SK-N-SH (cell line): ENCODE measurements around the gene MAPK4. TPM values are rescaled to one million over a fixed set of nuclear protein-coding genes. Genes with fewer than 3 reads are reported as not detected.

Experiments
- CTCF ChIA-PET: fragments of 300-600, 350-600 bp; formaldehyde crosslinking; extraction: SDS; loops from one replicate; lab custom pipeline; 2021; lab: Yijun Ruan, JAX
- POLR2A ChIA-PET: fragments of 350-600 bp; sonication (Branson Sonifier 250); formaldehyde crosslinking; extraction: SDS; loops from one replicate; lab custom pipeline; 2020; ENCODE audit warnings: antibody characterized with exemption, inconsistent platforms; lab: Yijun Ruan, JAX
- DNase-seq: peaks from one replicate; pipeline ENCODE4 v3.0.0; 2012
- H2AFZ ChIP-seq: fragments of 200-600 bp; sonication (generic); 2 replicates; pipeline ENCODE4 v1.8.1; 2016; ENCODE audit warnings: antibody characterized with exemption, mild to moderate bottlenecking, low read depth
- H3F3A ChIP-seq: fragments of 200-600 bp; sonication (generic); replicated peaks from 2 replicates; pipeline ENCODE3; 2016; ENCODE audit warnings: antibody characterized with exemption, mild to moderate bottlenecking; ENCODE audit not compliant: insufficient read depth
- H3K27ac ChIP-seq, 2 experiments: fragments of 200-500 bp in 1 of 2; fragments of 200-600 bp in 1 of 2; sonication (Bioruptor generic) in 1 of 2; sonication (generic), shearing (Covaris generic) in 1 of 2; 2 replicates each; pipeline versions ENCODE4 v1.5.1 to v1.6.1; 2014 to 2016; ENCODE audit warnings: low read depth in 2 of 2, inconsistent platforms in 1 of 2, low read length in 1 of 2, mild to moderate bottlenecking in 1 of 2, mixed read lengths in 1 of 2
- H3K27me3 ChIP-seq: fragments of 200-600 bp; sonication (generic), shearing (Covaris generic); 2 replicates; pipeline ENCODE4 v1.6.1; 2016; ENCODE audit warnings: mixed run types; ENCODE audit not compliant: insufficient read depth
- H3K36me3 ChIP-seq, 2 experiments: fragments of 200-500 bp in 1 of 2; fragments of 200-600 bp in 1 of 2; sonication (Bioruptor generic) in 1 of 2; sonication (generic) in 1 of 2; replicated peaks in 1 of 2; 2 replicates each; pipeline versions ENCODE3 to v1.5.1; 2014 to 2016; ENCODE audit warnings: low read length in 1 of 2, mild to moderate bottlenecking in 1 of 2; ENCODE audit not compliant: insufficient read depth in 2 of 2, control insufficient read depth in 1 of 2
- H3K4me1 ChIP-seq, 2 experiments: fragments of 200-500 bp in 1 of 2; fragments of 200-600 bp in 1 of 2; sonication (Bioruptor generic) in 1 of 2; sonication (generic), shearing (Covaris generic) in 1 of 2; 2 replicates each; pipeline versions ENCODE4 v1.5.1 to v1.6.1; 2014 to 2016; ENCODE audit warnings: low read depth in 1 of 2, low read length in 1 of 2, mixed run types in 1 of 2; ENCODE audit not compliant: insufficient read depth in 2 of 2, control insufficient read depth in 1 of 2
- H3K4me2 ChIP-seq: fragments of 200-600 bp; sonication (generic), shearing (Covaris generic); 2 replicates; pipeline ENCODE4 v1.6.1; 2017; ENCODE audit warnings: mixed run types
- H3K4me3 ChIP-seq, 2 experiments: fragments of 200-500 bp in 1 of 2; fragments of 200-600 bp in 1 of 2; sonication (Bioruptor generic) in 1 of 2; sonication (generic), shearing (Covaris generic) in 1 of 2; 2 replicates each; pipeline versions ENCODE4 v1.5.1 to v1.8.1; 2014 to 2016; ENCODE audit warnings: low read depth in 2 of 2, inconsistent platforms in 1 of 2, low read length in 1 of 2, mild to moderate bottlenecking in 1 of 2, mixed read lengths in 1 of 2, moderate library complexity in 1 of 2
- H3K79me2 ChIP-seq: fragments of 200-600 bp; sonication (generic); 2 replicates; pipeline ENCODE4 v1.8.1; 2017; ENCODE audit warnings: mild to moderate bottlenecking; ENCODE audit not compliant: insufficient read depth
- H3K9ac ChIP-seq: fragments of 200-600 bp; sonication (generic); 2 replicates; pipeline ENCODE4 v1.6.1; 2017; ENCODE audit warnings: mixed run types
- H3K9me2 ChIP-seq: fragments of 200-600 bp; sonication (generic); 2 replicates; pipeline ENCODE4 v1.6.1; 2017; ENCODE audit warnings: mixed run types
- H3K9me3 ChIP-seq: fragments of 200-600 bp; sonication (generic); 2 replicates; pipeline ENCODE4 v1.6.1; 2017; ENCODE audit warnings: mixed run types, mild to moderate bottlenecking, moderate library complexity
- H4K20me1 ChIP-seq: fragments of 200-600 bp; sonication (generic); 2 replicates; pipeline ENCODE4 v1.6.1; 2017; ENCODE audit warnings: mild to moderate bottlenecking, mixed run types; ENCODE audit not compliant: insufficient read depth
- ELF1 ChIP-seq: IDR thresholded peaks from 2 replicates; pipeline ENCODE4 v1.4.0; 2012
- EP300 ChIP-seq, 2 experiments: IDR thresholded peaks; 2 replicates each; pipeline versions ENCODE4 v1.4.0 to v1.6.1; 2012; ENCODE audit warnings: borderline replicate concordance in 1 of 2, low read depth in 1 of 2, low read length in 1 of 2
- EZH2phosphoT487 ChIP-seq: fragments of 200-600 bp; sonication (generic); IDR thresholded peaks from 2 replicates; pipeline ENCODE4 v1.6.1; 2017; ENCODE audit warnings: low read depth, mixed run types, mild to moderate bottlenecking, antibody characterized with exemption, moderate library complexity, borderline replicate concordance
- GABPA ChIP-seq: IDR thresholded peaks from 2 replicates; pipeline ENCODE4 v1.4.0; 2012; ENCODE audit warnings: low read depth, mild to moderate bottlenecking
- GATA2 ChIP-seq: sonication (generic); formaldehyde crosslinking; IDR thresholded peaks from 2 replicates; pipeline ENCODE4 v1.5.0; 2020; ENCODE audit warnings: mild to moderate bottlenecking, missing genetic modification reagents
- JUND ChIP-seq: IDR thresholded peaks from 2 replicates; pipeline ENCODE4 v1.4.0; 2012
- MEF2A ChIP-seq: IDR thresholded peaks from 2 replicates; pipeline ENCODE4 v1.4.0; 2012; ENCODE audit warnings: low read depth, borderline replicate concordance
- MXI1 ChIP-seq: IDR thresholded peaks from 2 replicates; pipeline ENCODE4 v1.6.1; 2012; ENCODE audit warnings: mild to moderate bottlenecking, low read depth, low read length, improper control_type of control experiment
- NFIC ChIP-seq: IDR thresholded peaks from 2 replicates; pipeline ENCODE4 v1.4.0; 2012; ENCODE audit warnings: borderline replicate concordance
- RAD21 ChIP-seq: IDR thresholded peaks from 2 replicates; pipeline ENCODE4 v1.6.1; 2012; ENCODE audit warnings: mild to moderate bottlenecking, low read length
- TCF12 ChIP-seq: IDR thresholded peaks from 2 replicates; pipeline ENCODE4 v1.4.0; 2012
- TEAD4 ChIP-seq: IDR thresholded peaks from 2 replicates; pipeline ENCODE4 v1.4.0; 2012; ENCODE audit warnings: mild to moderate bottlenecking, borderline replicate concordance; ENCODE audit not compliant: insufficient read depth
- YY1 ChIP-seq: IDR thresholded peaks from 2 replicates; pipeline ENCODE4 v1.4.0; 2012; ENCODE audit warnings: low read depth, mild to moderate bottlenecking
- WGBS: methylation state at CpG from one replicate; pipeline ENCODE4 v1.1.6; 2017; ENCODE audit warnings: low lambda C conversion rate; 5-methylcytosine and 5-hydroxymethylcytosine counted together
- polyA plus RNA-seq, 3 experiments: library from polyadenylated mRNA; depleted of rRNA; stranded (reverse); fragments of >200 nt; gene quantifications; 2 replicates each; pipeline ENCODE4 v1.2.3, GENCODE V29; 2012

MAPK4 gene
- polyA plus RNA-seq, 1 of the 3 experiments (the other 2 are of a cell fraction) = 0.02 TPM

- WGBS = 48% methylated on average over 6 of the region's 7 CpGs
- H3K79me2 ChIP-seq = no peaks in the 10 kb centered on the region
- no peaks in the 10 kb centered on the region for H3K9me2 ChIP-seq
- no peak overlapping the region for H3K4me3 ChIP-seq
- no peak overlapping the region for H3K27ac ChIP-seq
- DNase-seq = no peak
- no peaks in the 10 kb centered on the region for H3K27me3 ChIP-seq
- no peaks in the 10 kb centered on the region for H3F3A ChIP-seq
- H2AFZ ChIP-seq = no peak overlapping the region
- no peak overlapping the region for H3K4me2 ChIP-seq
- no peaks in the 10 kb centered on the region for H3K9me3 ChIP-seq
- POLR2A ChIA-PET = no interaction called here
- TF ChIP-seq MEF2A = no peak
- no peak for TF ChIP-seq GATA2 (CRISPR knock-in tag)
- H3K36me3 ChIP-seq = no peaks in the 10 kb centered on the region
- H4K20me1 ChIP-seq = no peaks in the 10 kb centered on the region
- CTCF ChIA-PET = no interaction called here
- no peak overlapping the region for H3K9ac ChIP-seq
- peaks cover 0 to 2% of the 10 kb centered on the region in 2 experiments; a peak in 1 of 4 replicates for H3K4me1 ChIP-seq
Measured at GRCh38 chr18:50622865-50623393, 63.0 kb downstream of the MAPK4 start.

GRCh38 chr18:50623694-50624352, 63.9 kb downstream of the MAPK4 start:
- Histone ChIP-seq H3K9ac (no peak overlapping the region), H2AFZ (no peak overlapping the region), H3K4me2 (no peak overlapping the region), H3K4me3 (no peak overlapping the region), H3K9me2 (no peaks in the 10 kb centered on the region), H3K9me3 (no peaks in the 10 kb centered on the region), H3K27me3 (no peaks in the 10 kb centered on the region), H4K20me1 (no peaks in the 10 kb centered on the region), H3F3A (no peaks in the 10 kb centered on the region), H3K79me2 (no peaks in the 10 kb centered on the region), H3K27ac (no peak overlapping the region), H3K36me3 (no peaks in the 10 kb centered on the region), H3K4me1 (peaks cover 0 to 2% of the 10 kb centered on the region in 2 experiments; a peak in 1 of 4 replicates)
- no peak for DNase-seq
- TF ChIP-seq MEF2A (no peak), MXI1 (no peak), EP300 (IDR thresholded peaks at IDR 0.05; ENCODE audit: borderline replicate concordance in 1 of 2, low read depth in 1 of 2, low read length in 1 of 2) (no peak)
- CTCF ChIA-PET = no interaction called here
- POLR2A ChIA-PET = no interaction called here
- WGBS = 19% methylated on average over 4 of the region's 4 CpGs

GRCh38 chr18:50624981-50625380, 65.1 kb downstream of the MAPK4 start:
- H2AFZ ChIP-seq = no peak overlapping the region
- CTCF ChIA-PET = interaction anchor here (0.7 kb wide), 1 partner anchor 49 kb away, joined by 3 read pairs; no protein-coding TSS in a partner anchor
- DNase-seq = no peak
- no peaks in the 10 kb centered on the region for H3F3A ChIP-seq
- H3K27ac ChIP-seq = no peak overlapping the region
- TF ChIP-seq TCF12 (no peak), ELF1 (no peak), TEAD4 (no peak), EZH2phosphoT487 (no peak), JUND (no peak), RAD21 (no peak), YY1 (no peak), GABPA (no peak), NFIC (no peak)
- no peak overlapping the region for H3K4me2 ChIP-seq
- no peaks in the 10 kb centered on the region for H3K27me3 ChIP-seq
- H3K9me2 ChIP-seq = no peaks in the 10 kb centered on the region
- H4K20me1 ChIP-seq = no peaks in the 10 kb centered on the region
- H3K9ac ChIP-seq = no peak overlapping the region
- 44% methylated on average over 3 of the region's 3 CpGs for WGBS
- H3K9me3 ChIP-seq = no peaks in the 10 kb centered on the region
- H3K36me3 ChIP-seq = no peaks in the 10 kb centered on the region
- no peaks in the 10 kb centered on the region for H3K79me2 ChIP-seq
- no peak overlapping the region for H3K4me3 ChIP-seq
- POLR2A ChIA-PET = no interaction called here
- peaks cover 0 to 7% of the 10 kb centered on the region in 2 experiments; a peak in 1 of 4 replicates for H3K4me1 ChIP-seq
